Panc1 (cell line): ENCODE results near the gene CDSN. TPM values are rescaled to one million over a fixed set of nuclear protein-coding genes. Genes with fewer than 3 reads are reported as not detected.

Experiments
- ATAC-seq: fragments of 200-7000 bp; cut with Tn5 transposase; 2 replicates; pipeline ENCODE4 v1.9.1; 2020; ENCODE audit warnings: mild to moderate bottlenecking, moderate library complexity
- BruUV-seq: library from RNA; stranded (reverse); fragments of 400-500 nt; replicated peaks from 2 replicates; lab custom pipeline; 2021; lab: Mats Ljungman, UMichigan
- CTCF ChIA-PET: fragments of 300-600 bp; sonication (Branson Sonifier 250); formaldehyde crosslinking; loops from one replicate; lab custom pipeline; 2022; ENCODE audit warnings: antibody characterized with exemption; lab: Charles Lee
- POLR2A ChIA-PET: fragments of 300-600 bp; sonication (Branson Sonifier 250); formaldehyde crosslinking; loops from one replicate; lab custom pipeline; 2022; ENCODE audit warnings: antibody characterized with exemption; lab: Charles Lee
- DNase-seq: peaks from one replicate; pipeline ENCODE4 v3.0.0-alpha.2; 2010; ENCODE audit warnings: low read depth, low spot score
- H3K27ac ChIP-seq: 2 replicates; pipeline ENCODE4 v1.5.1; 2011; ENCODE audit warnings: mild to moderate bottlenecking, low read length, inconsistent platforms
- H3K27me3 ChIP-seq: fragments of 200-500 bp; sonication (Bioruptor generic); 2 replicates; pipeline ENCODE4 v1.6.0; 2014; ENCODE audit warnings: low read length, inconsistent platforms; ENCODE audit not compliant: control insufficient read depth, insufficient read depth
- H3K36me3 ChIP-seq: fragments of 200-500 bp; sonication (Bioruptor generic); 2 replicates; pipeline ENCODE4 v1.5.1; 2014; ENCODE audit warnings: inconsistent platforms, mild to moderate bottlenecking, low read length, moderate library complexity; ENCODE audit not compliant: control insufficient read depth, insufficient read depth
- H3K4me1 ChIP-seq: 2 replicates; pipeline ENCODE4 v1.5.1; 2011; ENCODE audit warnings: inconsistent platforms, mild to moderate bottlenecking, low read length, moderate library complexity; ENCODE audit not compliant: control insufficient read depth, insufficient read depth
- H3K4me3 ChIP-seq, 2 experiments: 2 replicates each; pipeline ENCODE4 v1.5.1; 2011 to 2012; ENCODE audit warnings: low read depth in 2 of 2, low read length in 2 of 2, mild to moderate bottlenecking in 2 of 2, inconsistent platforms in 1 of 2, moderate library complexity in 1 of 2
- H3K9me3 ChIP-seq: fragments of 200-500 bp; sonication (Bioruptor generic); 2 replicates; pipeline ENCODE4 v1.5.1; 2014; ENCODE audit warnings: low read depth, mild to moderate bottlenecking, inconsistent platforms, low read length, moderate library complexity; ENCODE audit not compliant: control insufficient read depth, insufficient read depth
- POLR2AphosphoS5 ChIP-seq: IDR thresholded peaks from 2 replicates; pipeline ENCODE4 v1.6.1; 2012; ENCODE audit warnings: mild to moderate bottlenecking, low read depth, low read length, moderate library complexity
- SIN3A ChIP-seq: IDR thresholded peaks from 2 replicates; pipeline ENCODE4 v1.6.1; 2012; ENCODE audit warnings: low read depth, mild to moderate bottlenecking, low read length, moderate library complexity, borderline replicate concordance; ENCODE audit not compliant: insufficient read depth
- TCF7L2 ChIP-seq: IDR thresholded peaks from 2 replicates; pipeline ENCODE4 v1.6.1; 2011; ENCODE audit warnings: mild to moderate bottlenecking, low read depth, low read length, inconsistent platforms
- in situ Hi-C: cut with HindIII; loops from 2 replicates; pipeline ENCODE4 v1.10.0; 2016; ENCODE audit warnings: low sequenced_read_pairs, low pct_unique_long_range_greater_than_20kb
- intact Hi-C: fragments of 100-400 bp; cut with micrococcal nuclease; formaldehyde crosslinking; loops from one replicate; pipeline ENCODE4 v1.10.0; 2022; ENCODE audit not compliant: unreplicated experiment
- total RNA-seq: library from RNA; stranded (reverse); gene quantifications from one replicate; pipeline ENCODE4 v1.2.1, GENCODE V29; 2021; ENCODE audit not compliant: unreplicated experiment
- TF ChIP-seq, protein P1 (sequence below), 2 experiments: IDR thresholded peaks; 2 replicates each; pipeline ENCODE4 v1.6.1; 2011 to 2012; ENCODE audit warnings: low read depth in 2 of 2, control low read depth in 1 of 2, low read length in 1 of 2, mild to moderate bottlenecking in 1 of 2, moderate library complexity in 1 of 2; ENCODE audit not compliant: insufficient read depth in 1 of 2
- TF ChIP-seq, protein P2 (sequence below): fragments of 450-650 bp; IDR thresholded peaks from 2 replicates; pipeline ENCODE4 v1.5.1; 2017; ENCODE audit warnings: mild to moderate bottlenecking

CDSN gene
- total RNA-seq, 1 experiment from 2014 or later: not detected

DNA sequence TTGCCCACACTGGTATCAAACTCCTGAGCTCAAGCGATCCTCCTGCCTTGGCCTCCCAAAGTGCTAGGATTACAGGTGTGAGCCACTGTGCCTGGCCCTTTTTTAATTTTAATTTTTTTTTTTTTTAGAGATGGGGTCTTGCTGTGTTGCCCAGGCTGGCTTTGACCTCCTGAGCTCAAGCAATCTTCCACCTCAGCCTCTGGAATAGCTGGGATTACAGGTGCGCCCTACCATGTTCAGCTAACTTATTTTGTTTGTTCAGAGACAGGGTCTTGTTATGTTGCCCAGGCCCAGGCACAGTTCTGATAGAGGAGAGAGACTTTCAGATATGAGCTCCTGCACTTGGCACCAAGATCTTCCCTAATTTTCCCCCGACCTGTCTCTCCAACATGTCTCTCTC lies 10.5 kb upstream of the CDSN start:
- Histone ChIP-seq H3K4me1 (peaks cover 4% of the 10 kb centered on the region; the same call in 1 of the 2 replicates), H3K27me3 (peaks cover 2% of the 10 kb centered on the region; the same call in 1 of the 2 replicates), H3K27ac (no peak overlapping the region), H3K4me3 (no peak overlapping the region), H3K9me3 (no peaks in the 10 kb centered on the region), H3K36me3 (no peaks in the 10 kb centered on the region)
- in situ Hi-C loops: no loop called here
- CTCF ChIA-PET: interaction anchor here (0.7 kb wide), 1 partner anchor 281 kb away, joined by 3 read pairs; no protein-coding TSS in a partner anchor
- no TSS peak for BruUV-seq
- DNase-seq (no peak), ATAC-seq (no peak)
- POLR2A ChIA-PET: no interaction called here
- intact Hi-C loops: no loop called here
- TF ChIP-seq, protein P1, sequence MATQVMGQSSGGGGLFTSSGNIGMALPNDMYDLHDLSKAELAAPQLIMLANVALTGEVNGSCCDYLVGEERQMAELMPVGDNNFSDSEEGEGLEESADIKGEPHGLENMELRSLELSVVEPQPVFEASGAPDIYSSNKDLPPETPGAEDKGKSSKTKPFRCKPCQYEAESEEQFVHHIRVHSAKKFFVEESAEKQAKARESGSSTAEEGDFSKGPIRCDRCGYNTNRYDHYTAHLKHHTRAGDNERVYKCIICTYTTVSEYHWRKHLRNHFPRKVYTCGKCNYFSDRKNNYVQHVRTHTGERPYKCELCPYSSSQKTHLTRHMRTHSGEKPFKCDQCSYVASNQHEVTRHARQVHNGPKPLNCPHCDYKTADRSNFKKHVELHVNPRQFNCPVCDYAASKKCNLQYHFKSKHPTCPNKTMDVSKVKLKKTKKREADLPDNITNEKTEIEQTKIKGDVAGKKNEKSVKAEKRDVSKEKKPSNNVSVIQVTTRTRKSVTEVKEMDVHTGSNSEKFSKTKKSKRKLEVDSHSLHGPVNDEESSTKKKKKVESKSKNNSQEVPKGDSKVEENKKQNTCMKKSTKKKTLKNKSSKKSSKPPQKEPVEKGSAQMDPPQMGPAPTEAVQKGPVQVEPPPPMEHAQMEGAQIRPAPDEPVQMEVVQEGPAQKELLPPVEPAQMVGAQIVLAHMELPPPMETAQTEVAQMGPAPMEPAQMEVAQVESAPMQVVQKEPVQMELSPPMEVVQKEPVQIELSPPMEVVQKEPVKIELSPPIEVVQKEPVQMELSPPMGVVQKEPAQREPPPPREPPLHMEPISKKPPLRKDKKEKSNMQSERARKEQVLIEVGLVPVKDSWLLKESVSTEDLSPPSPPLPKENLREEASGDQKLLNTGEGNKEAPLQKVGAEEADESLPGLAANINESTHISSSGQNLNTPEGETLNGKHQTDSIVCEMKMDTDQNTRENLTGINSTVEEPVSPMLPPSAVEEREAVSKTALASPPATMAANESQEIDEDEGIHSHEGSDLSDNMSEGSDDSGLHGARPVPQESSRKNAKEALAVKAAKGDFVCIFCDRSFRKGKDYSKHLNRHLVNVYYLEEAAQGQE (IDR thresholded peaks at IDR 0.05; ENCODE audit: insufficient read depth in 1 of 2, low read depth in 2 of 2, low read length in 1 of 2): no peak
- TF ChIP-seq POLR2AphosphoS5 (no peak), TCF7L2 (no peak), SIN3A (no peak)
- TF ChIP-seq, protein P2, sequence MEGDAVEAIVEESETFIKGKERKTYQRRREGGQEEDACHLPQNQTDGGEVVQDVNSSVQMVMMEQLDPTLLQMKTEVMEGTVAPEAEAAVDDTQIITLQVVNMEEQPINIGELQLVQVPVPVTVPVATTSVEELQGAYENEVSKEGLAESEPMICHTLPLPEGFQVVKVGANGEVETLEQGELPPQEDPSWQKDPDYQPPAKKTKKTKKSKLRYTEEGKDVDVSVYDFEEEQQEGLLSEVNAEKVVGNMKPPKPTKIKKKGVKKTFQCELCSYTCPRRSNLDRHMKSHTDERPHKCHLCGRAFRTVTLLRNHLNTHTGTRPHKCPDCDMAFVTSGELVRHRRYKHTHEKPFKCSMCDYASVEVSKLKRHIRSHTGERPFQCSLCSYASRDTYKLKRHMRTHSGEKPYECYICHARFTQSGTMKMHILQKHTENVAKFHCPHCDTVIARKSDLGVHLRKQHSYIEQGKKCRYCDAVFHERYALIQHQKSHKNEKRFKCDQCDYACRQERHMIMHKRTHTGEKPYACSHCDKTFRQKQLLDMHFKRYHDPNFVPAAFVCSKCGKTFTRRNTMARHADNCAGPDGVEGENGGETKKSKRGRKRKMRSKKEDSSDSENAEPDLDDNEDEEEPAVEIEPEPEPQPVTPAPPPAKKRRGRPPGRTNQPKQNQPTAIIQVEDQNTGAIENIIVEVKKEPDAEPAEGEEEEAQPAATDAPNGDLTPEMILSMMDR: no peak

DNA sequence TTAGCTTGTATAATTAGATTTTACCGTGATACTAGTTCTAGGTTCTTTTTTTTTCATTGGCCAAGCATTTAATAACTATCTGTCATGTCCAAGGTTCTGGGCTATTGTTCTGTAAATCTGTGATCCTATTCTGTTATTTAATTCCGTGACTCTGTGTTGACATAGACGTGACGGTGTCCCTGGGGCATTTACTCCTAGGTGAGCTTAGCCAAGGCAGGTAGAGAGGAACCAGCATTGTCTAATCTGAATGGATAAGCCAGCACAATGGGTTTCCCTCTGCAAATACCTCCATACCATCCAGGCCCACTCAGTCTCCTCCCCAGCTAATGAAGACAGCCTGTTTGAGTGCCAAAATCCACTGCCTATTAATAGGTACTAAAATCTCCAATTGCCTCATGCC lies 8.9 kb upstream of the CDSN start:
- in situ Hi-C loops (no loop called here), intact Hi-C loops (no loop called here)
- H3K4me1 ChIP-seq: peaks cover 7% of the 10 kb centered on the region
- no peaks in the 10 kb centered on the region for H3K36me3 ChIP-seq
- no peak for TF ChIP-seq SIN3A
- TF ChIP-seq, protein P1 (IDR thresholded peaks at IDR 0.05; ENCODE audit: insufficient read depth in 1 of 2, low read depth in 2 of 2, low read length in 1 of 2): no peak
- TF ChIP-seq TCF7L2: no peak
- no peak for TF ChIP-seq POLR2AphosphoS5
- TF ChIP-seq, protein P2: no peak
- ChIA-PET POLR2A (interaction anchor here (0.6 kb wide), 1 partner anchor 450 kb away, joined by 10 read pairs; no protein-coding TSS in a partner anchor), CTCF (interaction anchor here (0.8 to 0.9 kb wide), 3 partner anchors 12 to 63 kb away, joined by 4 to 5 read pairs (median 4); no protein-coding TSS in a partner anchor)
- no peaks in the 10 kb centered on the region for H3K9me3 ChIP-seq
- no TSS peak for BruUV-seq
- H3K27ac ChIP-seq: no peak overlapping the region
- ATAC-seq (no peak), DNase-seq (no peak)
- H3K27me3 ChIP-seq: peaks cover 2% of the 10 kb centered on the region; the same call in 1 of the 2 replicates
- no peak overlapping the region for H3K4me3 ChIP-seq
